WTC11 (cell line): ENCODE results near the gene OR5B21. TPM values are rescaled to one million over a fixed set of nuclear protein-coding genes. Genes with fewer than 3 reads are reported as not detected.

ENCODE experiments used
- ATAC-seq: fragments of 200-7000 bp; cut with Tn5 transposase; 2 replicates; pipeline ENCODE4 v1.10.0; 2021; ENCODE audit warnings: mild to moderate bottlenecking, moderate library complexity
- CTCF ChIA-PET: fragments of 300-600 bp; sonication (Branson Sonifier 250); formaldehyde crosslinking; loops from one replicate; lab custom pipeline; 2021; ENCODE audit warnings: antibody characterized with exemption; lab: Charles Lee
- POLR2A ChIA-PET: fragments of 350-600 bp; sonication (Branson Sonifier 250); formaldehyde crosslinking; loops from one replicate; lab custom pipeline; 2021; ENCODE audit warnings: antibody characterized with exemption; lab: Charles Lee
- DNase-seq: peaks from one replicate; pipeline ENCODE4 v3.0.0; 2021; ENCODE audit warnings: low spot score
- H3K27ac Mint-ChIP-seq: 2 replicates; pipeline ENCODE4 v1.8.0; 2021; ENCODE audit warnings: mixed read lengths
- H3K27me3 Mint-ChIP-seq: 2 replicates; pipeline ENCODE4 v1.8.0; 2021; ENCODE audit warnings: low read depth, mild to moderate bottlenecking, moderate library complexity, mixed read lengths
- H3K36me3 Mint-ChIP-seq: 2 replicates; pipeline ENCODE4 v1.8.0; 2021; ENCODE audit warnings: mixed read lengths
- H3K4me1 Mint-ChIP-seq: 2 replicates; pipeline ENCODE4 v1.8.0; 2022; ENCODE audit warnings: mixed read lengths
- H3K4me3 Mint-ChIP-seq: 2 replicates; pipeline ENCODE4 v1.8.0; 2021; ENCODE audit warnings: mild to moderate bottlenecking, moderate library complexity, mixed read lengths
- H3K9me3 Mint-ChIP-seq: 2 replicates; pipeline ENCODE4 v1.8.0; 2021; ENCODE audit warnings: mixed read lengths
- ATF6 ChIP-seq: sonication (generic); formaldehyde crosslinking; IDR thresholded peaks from 2 replicates; pipeline ENCODE4 v1.8.1; 2023; ENCODE audit warnings: mild to moderate bottlenecking, missing genetic modification reagents
- CBFB ChIP-seq: sonication (generic); formaldehyde crosslinking; IDR thresholded peaks from 2 replicates; pipeline ENCODE4 v1.8.1; 2022; ENCODE audit warnings: mild to moderate bottlenecking, low read depth, missing genetic modification reagents
- ERG ChIP-seq: fragments of 250-450 bp; sonication (Bioruptor Pico); IDR thresholded peaks from 2 replicates; pipeline ENCODE4 v1.8.0; 2021; ENCODE audit warnings: mild to moderate bottlenecking
- ESRRA ChIP-seq: sonication (generic); formaldehyde crosslinking; IDR thresholded peaks from 2 replicates; pipeline ENCODE4 v1.8.1; 2022; ENCODE audit warnings: mild to moderate bottlenecking, missing genetic modification reagents, borderline replicate concordance
- FOXK1 ChIP-seq: sonication (generic); formaldehyde crosslinking; IDR thresholded peaks from 2 replicates; pipeline ENCODE4 v1.8.0; 2022; ENCODE audit warnings: mild to moderate bottlenecking, moderate library complexity, missing genetic modification reagents
- IRF1 ChIP-seq: sonication (generic); formaldehyde crosslinking; IDR thresholded peaks from 2 replicates; pipeline ENCODE4 v1.8.0; 2023; ENCODE audit warnings: missing genetic modification reagents
- JAZF1 ChIP-seq: fragments of 250-450 bp; sonication (Bioruptor Pico); IDR thresholded peaks from 2 replicates; pipeline ENCODE4 v1.9.0; 2021; ENCODE audit warnings: moderate library complexity, mild to moderate bottlenecking, inconsistent platforms
- MYBL2 ChIP-seq: sonication (generic); formaldehyde crosslinking; IDR thresholded peaks from 2 replicates; pipeline ENCODE4 v1.8.1; 2023; ENCODE audit warnings: mild to moderate bottlenecking, moderate library complexity, missing genetic modification reagents
- NFATC4 ChIP-seq: fragments of 250-450 bp; sonication (Bioruptor Pico); IDR thresholded peaks from 2 replicates; pipeline ENCODE4 v1.9.0; 2021; ENCODE audit warnings: mild to moderate bottlenecking
- NFE2L1 ChIP-seq: sonication (generic); formaldehyde crosslinking; IDR thresholded peaks from 2 replicates; pipeline ENCODE4 v1.8.1; 2023; ENCODE audit warnings: missing genetic modification reagents
- PRRX2 ChIP-seq: fragments of 250-450 bp; sonication (Bioruptor Pico); IDR thresholded peaks from 2 replicates; pipeline ENCODE4 v1.8.0; 2021; ENCODE audit warnings: mild to moderate bottlenecking
- RELA ChIP-seq: sonication (generic); formaldehyde crosslinking; IDR thresholded peaks from 2 replicates; pipeline ENCODE4 v1.8.1; 2022; ENCODE audit warnings: missing genetic modification reagents, mild to moderate bottlenecking, borderline replicate concordance
- SMAD3 ChIP-seq: sonication (generic); formaldehyde crosslinking; IDR thresholded peaks from 2 replicates; pipeline ENCODE4 v1.8.0; 2022; ENCODE audit warnings: missing genetic modification reagents, mild to moderate bottlenecking, borderline replicate concordance
- TCF7 ChIP-seq: sonication (generic); formaldehyde crosslinking; IDR thresholded peaks from 2 replicates; pipeline ENCODE4 v1.8.0; 2022; ENCODE audit warnings: mild to moderate bottlenecking, low read depth, missing genetic modification reagents, moderate library complexity
- ZBTB21 ChIP-seq: sonication (generic); formaldehyde crosslinking; IDR thresholded peaks from 2 replicates; pipeline ENCODE4 v1.8.1; 2023; ENCODE audit warnings: mild to moderate bottlenecking, missing genetic modification reagents, borderline replicate concordance
- ZNF263 ChIP-seq: sonication (generic); formaldehyde crosslinking; IDR thresholded peaks from 2 replicates; pipeline ENCODE4 v1.8.1; 2022; ENCODE audit warnings: low read depth, mild to moderate bottlenecking, moderate library complexity, missing genetic modification reagents
- ZNF281 ChIP-seq: sonication (generic); formaldehyde crosslinking; IDR thresholded peaks from 2 replicates; pipeline ENCODE4 v1.8.0; 2023; ENCODE audit warnings: mild to moderate bottlenecking, missing genetic modification reagents
- ZNF317 ChIP-seq: sonication (generic); formaldehyde crosslinking; IDR thresholded peaks from 2 replicates; pipeline ENCODE4 v1.8.1; 2023; ENCODE audit warnings: low read depth, mild to moderate bottlenecking, moderate library complexity, missing genetic modification reagents, borderline replicate concordance
- ZNF416 ChIP-seq: fragments of 250-450 bp; sonication (Bioruptor Pico); IDR thresholded peaks from 2 replicates; pipeline ENCODE4 v1.9.0; 2021; ENCODE audit warnings: mild to moderate bottlenecking, inconsistent platforms
- total RNA-seq: library from RNA; stranded (reverse); gene quantifications from 3 replicates; pipeline ENCODE4 v1.2.3, GENCODE V29; 2021
- TF ChIP-seq, protein P1 (sequence below): sonication (generic); formaldehyde crosslinking; IDR thresholded peaks from 2 replicates; pipeline ENCODE4 v1.8.1; 2023; ENCODE audit warnings: mild to moderate bottlenecking, missing genetic modification reagents, borderline replicate concordance
- TF ChIP-seq, protein P2 (sequence below): fragments of 200-600 bp; IDR thresholded peaks from 2 replicates; pipeline ENCODE4 v1.8.0; 2022; ENCODE audit warnings: antibody characterized with exemption

The OR5B21 gene
- total RNA-seq, 1 experiment from 2014 or later: not detected

DNA sequence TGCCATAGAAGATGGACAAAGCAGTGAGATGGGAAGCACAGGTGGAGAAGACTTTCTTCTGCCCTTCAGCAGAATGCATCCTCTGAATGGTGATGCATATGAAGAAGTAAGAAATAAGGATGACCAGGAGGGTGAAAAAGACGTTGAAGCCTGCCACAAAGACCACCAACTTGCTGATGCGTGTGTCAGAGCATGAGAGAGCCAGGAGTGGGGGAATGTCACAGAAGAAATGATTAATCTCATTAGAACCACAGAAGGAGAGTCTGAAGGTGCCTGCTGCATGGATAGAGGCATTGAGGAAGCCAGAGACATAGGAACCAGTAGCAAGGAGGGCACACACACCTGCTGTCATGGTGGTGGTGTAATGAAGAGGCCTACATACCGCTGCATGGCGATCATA lies 550 bp downstream of the OR5B21 start (continued):
- no peak for TF ChIP-seq NFE2L1 (CRISPR knock-in tag)
- TF ChIP-seq CBFB (CRISPR knock-in tag): no peak
- no peak for TF ChIP-seq MYBL2 (CRISPR knock-in tag)
- no peak for TF ChIP-seq JAZF1
- no peak for TF ChIP-seq ZNF317 (CRISPR knock-in tag)
- TF ChIP-seq, protein P1, sequence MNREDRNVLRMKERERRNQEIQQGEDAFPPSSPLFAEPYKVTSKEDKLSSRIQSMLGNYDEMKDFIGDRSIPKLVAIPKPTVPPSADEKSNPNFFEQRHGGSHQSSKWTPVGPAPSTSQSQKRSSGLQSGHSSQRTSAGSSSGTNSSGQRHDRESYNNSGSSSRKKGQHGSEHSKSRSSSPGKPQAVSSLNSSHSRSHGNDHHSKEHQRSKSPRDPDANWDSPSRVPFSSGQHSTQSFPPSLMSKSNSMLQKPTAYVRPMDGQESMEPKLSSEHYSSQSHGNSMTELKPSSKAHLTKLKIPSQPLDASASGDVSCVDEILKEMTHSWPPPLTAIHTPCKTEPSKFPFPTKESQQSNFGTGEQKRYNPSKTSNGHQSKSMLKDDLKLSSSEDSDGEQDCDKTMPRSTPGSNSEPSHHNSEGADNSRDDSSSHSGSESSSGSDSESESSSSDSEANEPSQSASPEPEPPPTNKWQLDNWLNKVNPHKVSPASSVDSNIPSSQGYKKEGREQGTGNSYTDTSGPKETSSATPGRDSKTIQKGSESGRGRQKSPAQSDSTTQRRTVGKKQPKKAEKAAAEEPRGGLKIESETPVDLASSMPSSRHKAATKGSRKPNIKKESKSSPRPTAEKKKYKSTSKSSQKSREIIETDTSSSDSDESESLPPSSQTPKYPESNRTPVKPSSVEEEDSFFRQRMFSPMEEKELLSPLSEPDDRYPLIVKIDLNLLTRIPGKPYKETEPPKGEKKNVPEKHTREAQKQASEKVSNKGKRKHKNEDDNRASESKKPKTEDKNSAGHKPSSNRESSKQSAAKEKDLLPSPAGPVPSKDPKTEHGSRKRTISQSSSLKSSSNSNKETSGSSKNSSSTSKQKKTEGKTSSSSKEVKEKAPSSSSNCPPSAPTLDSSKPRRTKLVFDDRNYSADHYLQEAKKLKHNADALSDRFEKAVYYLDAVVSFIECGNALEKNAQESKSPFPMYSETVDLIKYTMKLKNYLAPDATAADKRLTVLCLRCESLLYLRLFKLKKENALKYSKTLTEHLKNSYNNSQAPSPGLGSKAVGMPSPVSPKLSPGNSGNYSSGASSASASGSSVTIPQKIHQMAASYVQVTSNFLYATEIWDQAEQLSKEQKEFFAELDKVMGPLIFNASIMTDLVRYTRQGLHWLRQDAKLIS (CRISPR knock-in tag): no peak
- no peak for TF ChIP-seq ESRRA
- no peak for TF ChIP-seq FOXK1 (CRISPR knock-in tag)

GRCh38 chr11:58506935-58507334 lies 970 bp downstream of the OR5B21 start:
- Mint-ChIP-seq H3K4me3 (no peak overlapping the region), H3K27ac (no peak overlapping the region), H3K27me3 (no peaks in the 10 kb centered on the region; the same call in 1 of the 2 replicates), H3K4me1 (peaks cover 8% of the 10 kb centered on the region), H3K9me3 (no peaks in the 10 kb centered on the region), H3K36me3 (no peaks in the 10 kb centered on the region)
- CTCF ChIA-PET: interaction anchor here (4.3 kb wide), 1 partner anchor 17 kb away, joined by 16 read pairs; no protein-coding TSS in a partner anchor
- POLR2A ChIA-PET: no interaction called here
- TF ChIP-seq RELA (CRISPR knock-in tag): no peak
- no peak for TF ChIP-seq ZBTB21
- TF ChIP-seq ERG (CRISPR knock-in tag): no peak
- ATAC-seq (no peak), DNase-seq (no peak)

DNA sequence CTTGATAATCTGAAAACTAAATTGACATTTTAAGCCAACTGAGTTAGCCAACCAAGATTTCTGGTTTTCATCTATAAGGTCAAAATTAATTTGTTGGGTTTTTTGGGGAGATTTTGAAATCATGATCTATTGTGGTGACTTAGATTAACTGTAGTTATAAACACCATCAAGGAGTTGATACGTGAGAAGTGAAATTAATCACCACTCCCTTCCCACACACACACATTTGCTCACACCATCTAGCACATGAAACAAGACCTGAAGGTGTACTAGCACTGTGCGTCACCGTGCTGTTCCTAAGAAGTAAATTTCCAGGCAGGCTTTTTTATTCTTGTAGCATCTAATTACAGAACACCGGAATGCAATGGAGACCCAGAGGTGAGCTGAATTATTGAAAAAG lies 2.1 kb downstream of the OR5B21 start:
- Mint-ChIP-seq H3K4me3 (no peak overlapping the region), H3K9me3 (no peaks in the 10 kb centered on the region), H3K27ac (no peak overlapping the region), H3K27me3 (no peaks in the 10 kb centered on the region; the same call in 1 of the 2 replicates), H3K36me3 (no peaks in the 10 kb centered on the region), H3K4me1 (peaks cover 4% of the 10 kb centered on the region; the same call in 1 of the 2 replicates)
- ChIA-PET CTCF (interaction anchor here (0.6 to 4.3 kb wide), 4 partner anchors 10 to 705 kb away, joined by 3 to 16 read pairs (median 7); no protein-coding TSS in a partner anchor), POLR2A (interaction anchor here (0.6 kb wide), 1 partner anchor 909 kb away, joined by 3 read pairs; no protein-coding TSS in a partner anchor)
- DNase-seq (no peak), ATAC-seq (no peak)
- TF ChIP-seq ATF6 (CRISPR knock-in tag) (no peak), ZNF416 (CRISPR knock-in tag) (no peak), ZNF263 (CRISPR knock-in tag) (no peak), PRRX2 (CRISPR knock-in tag) (no peak), TCF7 (no peak), ZNF281 (no peak), NFATC4 (CRISPR knock-in tag) (no peak), IRF1 (no peak), SMAD3 (CRISPR knock-in tag) (no peak)
- TF ChIP-seq, protein P2, sequence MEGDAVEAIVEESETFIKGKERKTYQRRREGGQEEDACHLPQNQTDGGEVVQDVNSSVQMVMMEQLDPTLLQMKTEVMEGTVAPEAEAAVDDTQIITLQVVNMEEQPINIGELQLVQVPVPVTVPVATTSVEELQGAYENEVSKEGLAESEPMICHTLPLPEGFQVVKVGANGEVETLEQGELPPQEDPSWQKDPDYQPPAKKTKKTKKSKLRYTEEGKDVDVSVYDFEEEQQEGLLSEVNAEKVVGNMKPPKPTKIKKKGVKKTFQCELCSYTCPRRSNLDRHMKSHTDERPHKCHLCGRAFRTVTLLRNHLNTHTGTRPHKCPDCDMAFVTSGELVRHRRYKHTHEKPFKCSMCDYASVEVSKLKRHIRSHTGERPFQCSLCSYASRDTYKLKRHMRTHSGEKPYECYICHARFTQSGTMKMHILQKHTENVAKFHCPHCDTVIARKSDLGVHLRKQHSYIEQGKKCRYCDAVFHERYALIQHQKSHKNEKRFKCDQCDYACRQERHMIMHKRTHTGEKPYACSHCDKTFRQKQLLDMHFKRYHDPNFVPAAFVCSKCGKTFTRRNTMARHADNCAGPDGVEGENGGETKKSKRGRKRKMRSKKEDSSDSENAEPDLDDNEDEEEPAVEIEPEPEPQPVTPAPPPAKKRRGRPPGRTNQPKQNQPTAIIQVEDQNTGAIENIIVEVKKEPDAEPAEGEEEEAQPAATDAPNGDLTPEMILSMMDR: no peak
